Gastroesophageal sphincter (tissue), 3 donors: ENCODE results near the gene CRTC2.

Source experiments
- CTCF ChIP-seq, 4 experiments: fragments of 200-600 bp in 2 of 4; fragments of 450-650 bp in 2 of 4; sonication (generic) in 1 of 4; IDR thresholded peaks; one replicate each; pipeline ENCODE4 v1.5.1; 2017 to 2019; ENCODE audit warnings: antibody characterized with exemption in 4 of 4, mild to moderate bottlenecking in 2 of 4, moderate library complexity in 2 of 4
- EP300 ChIP-seq: sonication (generic); formaldehyde crosslinking; IDR thresholded peaks from one replicate; pipeline ENCODE4 v1.6.1; 2017; ENCODE audit warnings: antibody characterized with exemption, mild to moderate bottlenecking
- POLR2AphosphoS5 ChIP-seq: sonication (generic); formaldehyde crosslinking; IDR thresholded peaks from one replicate; pipeline ENCODE4 v1.6.1; 2017; ENCODE audit warnings: antibody characterized with exemption

GRCh38 chr1:153995640-153996039 is 37.2 kb upstream of the CRTC2 start:
- TF ChIP-seq CTCF (IDR thresholded peaks at IDR 0.05) (no peak), POLR2AphosphoS5 (no peak), EP300 (no peak)
